Type B pancreatic cell (in vitro differentiated cells): ENCODE data around the gene NUDT14. TPM values are rescaled to one million over a fixed set of nuclear protein-coding genes. Genes with fewer than 3 reads are reported as not detected.

Experiments
- DNase-seq: peaks from one replicate; pipeline ENCODE4 v3.0.0; 2021; ENCODE audit warnings: mixed read lengths; ENCODE audit not compliant: unreplicated experiment; ENCODE audit errors: extremely low spot score
- H3K27ac Mint-ChIP-seq: 2 replicates; pipeline ENCODE4 v1.8.0; 2021; ENCODE audit warnings: mild to moderate bottlenecking, mixed read lengths
- H3K27me3 Mint-ChIP-seq: 2 replicates; pipeline ENCODE4 v1.8.0; 2021; ENCODE audit warnings: mixed read lengths
- H3K36me3 Mint-ChIP-seq: 2 replicates; pipeline ENCODE4 v1.8.0; 2021; ENCODE audit warnings: mixed read lengths
- H3K4me1 Mint-ChIP-seq: one replicate; pipeline ENCODE4 v1.8.0; 2021; ENCODE audit warnings: mixed read lengths; ENCODE audit not compliant: unreplicated experiment
- H3K4me3 Mint-ChIP-seq: 2 replicates; pipeline ENCODE4 v1.8.0; 2021; ENCODE audit warnings: mild to moderate bottlenecking, mixed read lengths
- H3K9me3 Mint-ChIP-seq: 2 replicates; pipeline ENCODE4 v1.8.0; 2021; ENCODE audit warnings: mixed read lengths
- CTCF ChIP-seq: fragments of 200-600 bp; sonication (generic); conservative IDR thresholded peaks from 2 replicates; pipeline ENCODE4 v1.5.0; 2021; ENCODE audit warnings: antibody characterized with exemption, mild to moderate bottlenecking
- total RNA-seq: library from RNA; stranded (reverse); gene quantifications from 2 replicates; pipeline ENCODE4 v1.2.1, GENCODE V29; 2021; ENCODE audit warnings: low replicate concordance

Gene NUDT14
- total RNA-seq, 1 donor from 2014 or later: 33.3 TPM

GRCh38 chr14:105200641-105201040 lies 19.5 kb upstream of the NUDT14 start:
- peak overlapping the region; percentile 21 for H3K27ac Mint-ChIP-seq
- no peaks in the 10 kb centered on the region for H3K9me3 Mint-ChIP-seq
- H3K4me1 Mint-ChIP-seq: no peaks in the 10 kb centered on the region
- H3K4me3 Mint-ChIP-seq: no peak overlapping the region
- DNase-seq: no peak
- H3K27me3 Mint-ChIP-seq: peaks cover 7% of the 10 kb centered on the region
- no peak for TF ChIP-seq CTCF
- H3K36me3 Mint-ChIP-seq: no peaks in the 10 kb centered on the region

- Mint-ChIP-seq H3K4me1 (no peaks in the 10 kb centered on the region), H3K9me3 (no peaks in the 10 kb centered on the region), H3K4me3 (no peak overlapping the region), H3K27me3 (peaks cover 7% of the 10 kb centered on the region), H3K27ac (no peak overlapping the region), H3K36me3 (no peaks in the 10 kb centered on the region)
- DNase-seq: no peak
- TF ChIP-seq CTCF: no peak
Measured at GRCh38 chr14:105200074-105200473, 19.0 kb upstream of the NUDT14 start.

GRCh38 chr14:105199093-105199492 lies 18.0 kb upstream of the NUDT14 start:
- DNase-seq: no peak
- peaks cover 14% of the 10 kb centered on the region for H3K27me3 Mint-ChIP-seq
- no peaks in the 10 kb centered on the region for H3K4me1 Mint-ChIP-seq
- H3K27ac Mint-ChIP-seq: peak overlapping the region; percentile 43
- TF ChIP-seq CTCF: no peak
- H3K36me3 Mint-ChIP-seq: no peaks in the 10 kb centered on the region
- peak overlapping the region; percentile 52 for H3K4me3 Mint-ChIP-seq
- no peaks in the 10 kb centered on the region for H3K9me3 Mint-ChIP-seq

- peak; percentile 53 for TF ChIP-seq CTCF
- Mint-ChIP-seq H3K27me3 (peaks cover 14% of the 10 kb centered on the region), H3K36me3 (no peaks in the 10 kb centered on the region), H3K4me1 (no peaks in the 10 kb centered on the region), H3K4me3 (no peak overlapping the region), H3K9me3 (no peaks in the 10 kb centered on the region), H3K27ac (peak overlapping the region; percentile 43)
- DNase-seq: no peak
Measured at GRCh38 chr14:105198588-105198987, 17.5 kb upstream of the NUDT14 start.

- TF ChIP-seq CTCF: no peak
- Mint-ChIP-seq H3K9me3 (no peaks in the 10 kb centered on the region), H3K36me3 (no peaks in the 10 kb centered on the region), H3K27me3 (peaks cover 14% of the 10 kb centered on the region), H3K27ac (no peak overlapping the region), H3K4me3 (no peak overlapping the region), H3K4me1 (no peaks in the 10 kb centered on the region)
- no peak for DNase-seq
Measured at GRCh38 chr14:105197211-105197641, 16.1 kb upstream of the NUDT14 start.
